Uterus (tissue), 2 donors: ENCODE measurements around the gene ARHGEF11.

Experiments used
- POLR2A ChIP-seq, 2 donors: fragments of 450-650 bp; IDR thresholded peaks; one replicate each; pipeline ENCODE4 v1.6.1; 2016; ENCODE audit warnings: antibody characterized with exemption in 2 of 2, mild to moderate bottlenecking in 1 of 2, moderate library complexity in 1 of 2
- TF ChIP-seq, protein P1 (sequence below), 4 experiments: fragments of 200-600 bp in 2 of 4; fragments of 450-650 bp in 2 of 4; sonication (generic) in 2 of 4; IDR thresholded peaks; one replicate each; pipeline ENCODE4 v1.5.1; 2016 to 2019; ENCODE audit warnings: antibody characterized with exemption in 4 of 4, mild to moderate bottlenecking in 2 of 4, moderate library complexity in 1 of 4

DNA sequence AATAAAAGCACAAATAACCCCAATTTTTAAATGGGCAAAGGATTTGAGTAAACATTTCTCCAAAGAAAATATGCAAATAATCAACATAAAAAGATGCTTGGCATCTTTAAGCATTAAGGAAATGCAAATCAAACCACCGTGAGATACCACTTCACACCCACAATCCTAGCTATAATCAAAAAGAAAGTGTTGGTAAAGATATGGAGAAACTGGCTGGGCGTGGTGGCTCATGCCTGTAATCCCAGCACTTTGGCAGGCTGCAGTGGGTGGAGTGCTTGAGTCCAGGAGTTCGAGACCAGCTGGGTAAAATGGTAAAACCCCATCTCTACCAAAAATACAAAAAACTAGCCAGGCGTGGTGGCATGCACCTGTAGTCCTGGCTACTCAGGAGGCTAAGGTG, 16.9 kb downstream of the ARHGEF11 start:
- TF ChIP-seq POLR2A (IDR thresholded peaks at IDR 0.05) = no peak
- TF ChIP-seq, protein P1, sequence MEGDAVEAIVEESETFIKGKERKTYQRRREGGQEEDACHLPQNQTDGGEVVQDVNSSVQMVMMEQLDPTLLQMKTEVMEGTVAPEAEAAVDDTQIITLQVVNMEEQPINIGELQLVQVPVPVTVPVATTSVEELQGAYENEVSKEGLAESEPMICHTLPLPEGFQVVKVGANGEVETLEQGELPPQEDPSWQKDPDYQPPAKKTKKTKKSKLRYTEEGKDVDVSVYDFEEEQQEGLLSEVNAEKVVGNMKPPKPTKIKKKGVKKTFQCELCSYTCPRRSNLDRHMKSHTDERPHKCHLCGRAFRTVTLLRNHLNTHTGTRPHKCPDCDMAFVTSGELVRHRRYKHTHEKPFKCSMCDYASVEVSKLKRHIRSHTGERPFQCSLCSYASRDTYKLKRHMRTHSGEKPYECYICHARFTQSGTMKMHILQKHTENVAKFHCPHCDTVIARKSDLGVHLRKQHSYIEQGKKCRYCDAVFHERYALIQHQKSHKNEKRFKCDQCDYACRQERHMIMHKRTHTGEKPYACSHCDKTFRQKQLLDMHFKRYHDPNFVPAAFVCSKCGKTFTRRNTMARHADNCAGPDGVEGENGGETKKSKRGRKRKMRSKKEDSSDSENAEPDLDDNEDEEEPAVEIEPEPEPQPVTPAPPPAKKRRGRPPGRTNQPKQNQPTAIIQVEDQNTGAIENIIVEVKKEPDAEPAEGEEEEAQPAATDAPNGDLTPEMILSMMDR (IDR thresholded peaks at IDR 0.05) = no peak
